ENCODE results near the gene HES1. TPM values are rescaled to one million over a fixed set of nuclear protein-coding genes. Genes with fewer than 3 reads are reported as not detected.

The HES1 gene
- total and polyA plus RNA-seq, 2 experiments from 2014 or later = 10.3 to 13.8 TPM

GRCh38 chr3:194099215-194099614 is 36.7 kb upstream of the HES1 start:
- Histone ChIP-seq H3K36me3 (ENCODE audit: low read depth) (no peaks in the 10 kb centered on the region), H3K9me3 (ENCODE audit: low read depth) (no peaks in the 10 kb centered on the region), H3K79me2 (ENCODE audit: insufficient read depth) (no peaks in the 10 kb centered on the region), H3K27ac (no peak overlapping the region), H3F3A (ENCODE audit: insufficient read depth) (no peaks in the 10 kb centered on the region), H3K9ac (no peak overlapping the region), H2AFZ (no peak overlapping the region), H3K4me2 (ENCODE audit: unreplicated experiment) (no peak overlapping the region), H3K9me2 (ENCODE audit: insufficient read depth) (no peaks in the 10 kb centered on the region), H4K20me1 (ENCODE audit: insufficient read depth) (no peaks in the 10 kb centered on the region), H3K4me1 (ENCODE audit: insufficient read depth) (0 out of 2 replicates have a peak, but pooled peaks cover 3% of the 10 kb centered on the region), H3K27me3 (replicated peaks; ENCODE audit: insufficient read depth) (peaks cover 41% of the 10 kb centered on the region), H3K4me3 (no peak overlapping the region)
- no peak for DNase-seq
- 65 to 74% methylated on average over 10 of the region's 10 CpGs for WGBS, 2 experiments (ENCODE audit: low coverage in 1 of 2, low lambda C conversion rate in 2 of 2, missing lambda C conversion rate in 2 of 2)
- TF ChIP-seq EZH2phosphoT487 (IDR thresholded peaks at IDR 0.05; ENCODE audit: insufficient read depth, low read depth) (no peak), EZH2 (IDR thresholded peaks at IDR 0.05; ENCODE audit: insufficient read depth, poor library complexity, severe bottlenecking) (no peak)
- in situ Hi-C loops (cut with MboI) = no loop called here

- in situ Hi-C loops (cut with MboI) = no loop called here
- TF ChIP-seq EZH2phosphoT487 (IDR thresholded peaks at IDR 0.05; ENCODE audit: insufficient read depth, low read depth) = no peak
- no peak for TF ChIP-seq EZH2 (IDR thresholded peaks at IDR 0.05; ENCODE audit: insufficient read depth, poor library complexity, severe bottlenecking)
- DNase-seq = no peak
- no peak overlapping the region for H3K4me3 ChIP-seq
- no peaks in the 10 kb centered on the region for H3F3A ChIP-seq (ENCODE audit: insufficient read depth)
- no peak overlapping the region for H3K4me2 ChIP-seq (ENCODE audit: unreplicated experiment)
- 0 out of 2 replicates have a peak, but pooled peaks cover 3% of the 10 kb centered on the region for H3K4me1 ChIP-seq (ENCODE audit: insufficient read depth)
- no peaks in the 10 kb centered on the region for H3K36me3 ChIP-seq (ENCODE audit: low read depth)
- no peaks in the 10 kb centered on the region for H3K9me2 ChIP-seq (ENCODE audit: insufficient read depth)
- WGBS, 2 experiments (ENCODE audit: low coverage in 1 of 2, low lambda C conversion rate in 2 of 2, missing lambda C conversion rate in 2 of 2) = 66 to 74% methylated on average over 15 of the region's 15 CpGs
- H3K9me3 ChIP-seq (ENCODE audit: low read depth) = no peaks in the 10 kb centered on the region
- peaks cover 55% of the 10 kb centered on the region for H3K27me3 ChIP-seq (replicated peaks; ENCODE audit: insufficient read depth)
- H3K9ac ChIP-seq = no peak overlapping the region
- H4K20me1 ChIP-seq (ENCODE audit: insufficient read depth) = no peaks in the 10 kb centered on the region
- H3K27ac ChIP-seq = no peak overlapping the region
- H2AFZ ChIP-seq = no peak overlapping the region
- no peaks in the 10 kb centered on the region for H3K79me2 ChIP-seq (ENCODE audit: insufficient read depth)
Measured at GRCh38 chr3:194100856-194101390, 35.0 kb upstream of the HES1 start.

DNA sequence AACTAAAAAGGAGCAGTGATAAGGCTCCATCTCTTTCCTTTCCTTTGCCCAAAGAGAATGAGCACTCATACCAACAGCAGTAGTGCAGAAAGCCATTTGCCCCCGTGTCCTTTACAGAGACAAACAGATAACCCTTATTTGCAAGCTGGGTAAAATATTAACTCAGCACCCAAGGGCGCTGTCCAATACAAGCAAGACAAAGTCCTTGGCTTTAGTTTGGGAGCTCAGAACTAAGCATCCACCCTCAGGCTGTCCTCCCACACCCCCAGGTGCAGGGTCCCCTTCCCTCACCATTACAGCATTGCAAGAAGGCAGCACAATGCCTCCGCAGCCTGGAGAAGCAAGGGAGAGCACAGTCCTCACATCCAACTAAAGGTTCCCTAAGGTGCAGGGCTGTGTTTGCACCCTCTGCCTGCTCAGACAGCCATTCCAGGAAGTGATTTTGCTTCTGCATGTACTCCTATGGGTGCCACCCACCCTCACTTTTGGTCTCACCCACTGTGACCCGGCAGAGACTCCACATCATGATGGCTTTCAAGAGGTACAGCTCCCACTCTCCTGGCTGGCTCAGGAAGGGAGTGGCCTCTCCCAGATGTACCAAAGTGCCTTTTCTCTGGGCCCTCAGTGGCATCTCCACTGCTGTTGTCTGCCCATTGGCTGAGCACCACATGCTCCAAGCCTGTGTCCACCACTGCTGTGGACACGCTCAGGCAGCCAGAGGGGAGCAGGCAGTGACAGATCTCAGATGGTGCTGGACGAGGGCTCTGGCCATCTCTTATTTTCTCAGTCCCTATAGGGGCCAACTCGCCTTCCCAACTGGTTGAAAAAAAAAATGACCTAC is 34.1 kb upstream of the HES1 start:
- H3K36me3 ChIP-seq (ENCODE audit: low read depth) = no peaks in the 10 kb centered on the region
- no peak overlapping the region for H3K9ac ChIP-seq
- 60 to 78% methylated on average over 7 of the region's 7 CpGs for WGBS, 2 experiments (ENCODE audit: low coverage in 1 of 2, low lambda C conversion rate in 2 of 2, missing lambda C conversion rate in 2 of 2)
- no peaks in the 10 kb centered on the region for H4K20me1 ChIP-seq (ENCODE audit: insufficient read depth)
- no peak overlapping the region for H3K4me3 ChIP-seq
- H3K4me1 ChIP-seq (ENCODE audit: insufficient read depth) = 0 out of 2 replicates have a peak, but pooled peaks cover 3% of the 10 kb centered on the region
- no peaks in the 10 kb centered on the region for H3K79me2 ChIP-seq (ENCODE audit: insufficient read depth)
- H3K4me2 ChIP-seq (ENCODE audit: unreplicated experiment) = no peak overlapping the region
- H3K27me3 ChIP-seq (replicated peaks; ENCODE audit: insufficient read depth) = peaks cover 62% of the 10 kb centered on the region
- H3K27ac ChIP-seq = no peak overlapping the region
- no peak for TF ChIP-seq EZH2phosphoT487 (IDR thresholded peaks at IDR 0.05; ENCODE audit: insufficient read depth, low read depth)
- no peak for TF ChIP-seq EZH2 (IDR thresholded peaks at IDR 0.05; ENCODE audit: insufficient read depth, poor library complexity, severe bottlenecking)
- in situ Hi-C loops (cut with MboI) = no loop called here
- no peaks in the 10 kb centered on the region for H3F3A ChIP-seq (ENCODE audit: insufficient read depth)
- no peak overlapping the region for H2AFZ ChIP-seq
- no peak for DNase-seq
- no peaks in the 10 kb centered on the region for H3K9me3 ChIP-seq (ENCODE audit: low read depth)
- H3K9me2 ChIP-seq (ENCODE audit: insufficient read depth) = no peaks in the 10 kb centered on the region

DNA sequence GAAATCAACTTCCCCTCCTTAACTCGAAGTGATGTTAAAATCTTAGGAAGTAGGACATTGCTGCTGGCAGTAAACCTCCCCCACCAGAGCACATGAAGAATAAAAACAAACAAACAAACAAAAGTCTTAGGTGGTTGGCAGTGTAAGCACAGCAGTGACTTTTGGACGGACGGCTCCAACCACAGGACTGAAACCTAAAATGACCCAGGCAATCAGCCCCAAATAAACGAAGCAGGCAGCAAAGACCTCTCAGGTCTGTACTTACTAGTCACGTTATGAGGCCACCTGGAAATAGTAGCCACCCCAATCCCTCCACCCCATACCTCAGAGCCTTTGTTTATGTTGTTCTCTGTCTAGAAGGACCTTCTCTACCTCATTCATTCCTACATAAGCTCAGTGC is 33.5 kb upstream of the HES1 start:
- Histone ChIP-seq H3K4me2 (ENCODE audit: unreplicated experiment) (no peak overlapping the region), H3K27me3 (replicated peaks; ENCODE audit: insufficient read depth) (peaks cover 65% of the 10 kb centered on the region), H3F3A (ENCODE audit: insufficient read depth) (no peaks in the 10 kb centered on the region), H3K36me3 (ENCODE audit: low read depth) (no peaks in the 10 kb centered on the region), H2AFZ (no peak overlapping the region), H3K27ac (no peak overlapping the region), H3K4me1 (ENCODE audit: insufficient read depth) (0 out of 2 replicates have a peak, but pooled peaks cover 3% of the 10 kb centered on the region), H3K9me3 (ENCODE audit: low read depth) (no peaks in the 10 kb centered on the region), H3K9me2 (ENCODE audit: insufficient read depth) (no peaks in the 10 kb centered on the region), H3K79me2 (ENCODE audit: insufficient read depth) (no peaks in the 10 kb centered on the region), H3K9ac (no peak overlapping the region), H4K20me1 (ENCODE audit: insufficient read depth) (no peaks in the 10 kb centered on the region), H3K4me3 (no peak overlapping the region)
- TF ChIP-seq EZH2 (IDR thresholded peaks at IDR 0.05; ENCODE audit: insufficient read depth, poor library complexity, severe bottlenecking) (no peak), EZH2phosphoT487 (IDR thresholded peaks at IDR 0.05; ENCODE audit: insufficient read depth, low read depth) (no peak)
- 44 to 54% methylated on average over 5 of the region's 5 CpGs for WGBS, 2 experiments (ENCODE audit: low coverage in 1 of 2, low lambda C conversion rate in 2 of 2, missing lambda C conversion rate in 2 of 2)
- DNase-seq = no peak
- in situ Hi-C loops (cut with MboI) = no loop called here

All from GM23248 (cell line).